ENCODE results near the gene LRG1.

Gene LRG1

DNA sequence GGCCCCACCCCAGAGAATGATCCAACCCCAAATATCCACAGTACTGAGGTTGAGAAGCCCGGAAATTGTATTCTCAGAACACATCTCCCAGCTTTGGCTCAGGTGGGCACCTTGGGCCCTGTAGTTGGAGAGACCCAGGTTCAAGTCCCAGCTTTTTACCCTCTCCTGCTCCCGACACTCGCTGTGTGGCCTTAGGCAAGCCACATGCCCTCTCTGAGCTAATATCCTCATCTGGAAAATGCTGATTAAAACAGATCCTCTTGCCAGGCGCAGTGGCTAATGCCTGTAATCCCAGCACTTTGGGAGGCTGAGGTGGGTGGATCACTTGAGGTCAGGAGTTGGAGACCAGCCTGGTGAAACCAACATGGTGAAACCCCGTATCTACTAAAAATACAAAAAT, 24.1 kb downstream of the LRG1 start (continued):
- TF ChIP-seq, protein P1, sequence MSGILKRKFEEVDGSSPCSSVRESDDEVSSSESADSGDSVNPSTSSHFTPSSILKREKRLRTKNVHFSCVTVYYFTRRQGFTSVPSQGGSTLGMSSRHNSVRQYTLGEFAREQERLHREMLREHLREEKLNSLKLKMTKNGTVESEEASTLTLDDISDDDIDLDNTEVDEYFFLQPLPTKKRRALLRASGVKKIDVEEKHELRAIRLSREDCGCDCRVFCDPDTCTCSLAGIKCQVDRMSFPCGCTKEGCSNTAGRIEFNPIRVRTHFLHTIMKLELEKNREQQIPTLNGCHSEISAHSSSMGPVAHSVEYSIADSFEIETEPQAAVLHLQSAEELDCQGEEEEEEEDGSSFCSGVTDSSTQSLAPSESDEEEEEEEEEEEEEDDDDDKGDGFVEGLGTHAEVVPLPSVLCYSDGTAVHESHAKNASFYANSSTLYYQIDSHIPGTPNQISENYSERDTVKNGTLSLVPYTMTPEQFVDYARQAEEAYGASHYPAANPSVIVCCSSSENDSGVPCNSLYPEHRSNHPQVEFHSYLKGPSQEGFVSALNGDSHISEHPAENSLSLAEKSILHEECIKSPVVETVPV (CRISPR knock-in tag; IDR thresholded peaks at IDR 0.05) = no peak
- TF ChIP-seq PPARA (CRISPR knock-in tag; IDR thresholded peaks at IDR 0.05; ENCODE audit: borderline replicate concordance) (no peak), ZNF565 (CRISPR knock-in tag; conservative IDR thresholded peaks at IDR 0.05; ENCODE audit: low read depth) (no peak), ZFP30 (CRISPR knock-in tag; IDR thresholded peaks at IDR 0.05) (no peak)

DNA sequence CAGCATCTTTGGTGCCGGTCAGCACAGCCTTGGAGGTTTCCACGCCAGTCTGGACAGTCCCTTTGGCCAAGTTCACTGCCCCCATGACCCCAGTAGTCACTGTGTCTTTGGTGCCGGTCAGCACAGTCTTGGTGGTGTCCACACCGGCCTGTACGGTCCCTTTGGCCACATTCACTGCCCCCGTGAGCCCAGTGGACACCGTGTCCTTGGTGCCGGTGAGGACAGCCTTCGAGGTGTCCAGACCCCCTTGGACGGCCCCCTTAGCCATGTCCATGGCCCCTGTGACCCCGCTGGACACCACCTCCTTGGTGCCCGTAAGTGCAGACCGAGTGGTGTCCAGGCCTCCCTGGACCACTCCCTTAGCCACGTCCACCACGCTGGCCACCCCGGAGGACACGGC, 26.6 kb downstream of the LRG1 start:
- no peak for TF ChIP-seq ZFP30 (CRISPR knock-in tag; IDR thresholded peaks at IDR 0.05)
- TF ChIP-seq PPARA (CRISPR knock-in tag; IDR thresholded peaks at IDR 0.05; ENCODE audit: borderline replicate concordance) = no peak
- no peak for TF ChIP-seq CSDC2 (CRISPR knock-in tag; IDR thresholded peaks at IDR 0.05)
- TF ChIP-seq ZC3H10 (CRISPR knock-in tag; IDR thresholded peaks at IDR 0.05) = no peak
- no peak for TF ChIP-seq TOX (CRISPR knock-in tag; IDR thresholded peaks at IDR 0.05; ENCODE audit: borderline replicate concordance)
- no peak for TF ChIP-seq ARNTL (CRISPR knock-in tag; IDR thresholded peaks at IDR 0.05; ENCODE audit: borderline replicate concordance, low read depth)
- no peak for ATAC-seq

DNA sequence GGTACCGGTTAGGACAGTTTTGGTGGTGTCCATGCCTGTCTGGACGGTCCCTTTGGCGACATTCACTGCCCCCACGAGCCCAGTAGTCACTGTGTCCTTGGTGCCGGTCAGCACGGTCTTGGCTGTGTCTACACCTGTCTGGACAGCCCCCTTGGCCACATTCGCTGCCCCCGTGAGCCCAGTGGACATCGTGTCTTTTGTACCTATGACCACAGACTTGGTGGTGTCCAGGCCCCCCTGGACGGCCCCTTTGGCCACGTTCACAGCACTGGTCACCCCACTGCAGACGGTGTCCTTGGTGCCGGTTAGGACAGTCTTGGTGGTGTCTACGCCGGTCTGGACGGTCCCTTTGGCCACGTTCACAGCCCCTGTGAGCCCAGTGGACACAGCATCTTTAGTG, 27.8 kb downstream of the LRG1 start:
- TF ChIP-seq ZNF565 (CRISPR knock-in tag; conservative IDR thresholded peaks at IDR 0.05; ENCODE audit: low read depth) = no peak
- no peak for TF ChIP-seq TCF4 (CRISPR knock-in tag; IDR thresholded peaks at IDR 0.05; ENCODE audit: borderline replicate concordance)
- no peak for TF ChIP-seq BACH2 (CRISPR knock-in tag; IDR thresholded peaks at IDR 0.05; ENCODE audit: borderline replicate concordance)
- no peak for TF ChIP-seq OSR1 (CRISPR knock-in tag; IDR thresholded peaks at IDR 0.05)
- no peak for TF ChIP-seq ZNF70 (CRISPR knock-in tag; IDR thresholded peaks at IDR 0.05)
- TF ChIP-seq ARNTL (CRISPR knock-in tag; IDR thresholded peaks at IDR 0.05; ENCODE audit: borderline replicate concordance, low read depth) = no peak
- no peak for TF ChIP-seq GLIS3 (CRISPR knock-in tag; IDR thresholded peaks at IDR 0.05)
- no peak for TF ChIP-seq TOX (CRISPR knock-in tag; IDR thresholded peaks at IDR 0.05; ENCODE audit: borderline replicate concordance)
- TF ChIP-seq, protein P2, sequence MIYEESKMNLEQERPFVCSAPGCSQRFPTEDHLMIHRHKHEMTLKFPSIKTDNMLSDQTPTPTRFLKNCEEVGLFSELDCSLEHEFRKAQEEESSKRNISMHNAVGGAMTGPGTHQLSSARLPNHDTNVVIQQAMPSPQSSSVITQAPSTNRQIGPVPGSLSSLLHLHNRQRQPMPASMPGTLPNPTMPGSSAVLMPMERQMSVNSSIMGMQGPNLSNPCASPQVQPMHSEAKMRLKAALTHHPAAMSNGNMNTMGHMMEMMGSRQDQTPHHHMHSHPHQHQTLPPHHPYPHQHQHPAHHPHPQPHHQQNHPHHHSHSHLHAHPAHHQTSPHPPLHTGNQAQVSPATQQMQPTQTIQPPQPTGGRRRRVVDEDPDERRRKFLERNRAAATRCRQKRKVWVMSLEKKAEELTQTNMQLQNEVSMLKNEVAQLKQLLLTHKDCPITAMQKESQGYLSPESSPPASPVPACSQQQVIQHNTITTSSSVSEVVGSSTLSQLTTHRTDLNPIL (CRISPR knock-in tag; IDR thresholded peaks at IDR 0.05; ENCODE audit: low read depth) = no peak
- TF ChIP-seq ZC3H10 (CRISPR knock-in tag; IDR thresholded peaks at IDR 0.05) = no peak
- no peak for TF ChIP-seq ZFP30 (CRISPR knock-in tag; IDR thresholded peaks at IDR 0.05)
- no peak for TF ChIP-seq ZNF8 (CRISPR knock-in tag; IDR thresholded peaks at IDR 0.05)
- TF ChIP-seq ESRRG (CRISPR knock-in tag; IDR thresholded peaks at IDR 0.05) = no peak
- no peak for TF ChIP-seq SNAI2 (CRISPR knock-in tag; IDR thresholded peaks at IDR 0.05)
- no peak for TF ChIP-seq PPARA (CRISPR knock-in tag; IDR thresholded peaks at IDR 0.05; ENCODE audit: borderline replicate concordance)
- TF ChIP-seq, protein P3, sequence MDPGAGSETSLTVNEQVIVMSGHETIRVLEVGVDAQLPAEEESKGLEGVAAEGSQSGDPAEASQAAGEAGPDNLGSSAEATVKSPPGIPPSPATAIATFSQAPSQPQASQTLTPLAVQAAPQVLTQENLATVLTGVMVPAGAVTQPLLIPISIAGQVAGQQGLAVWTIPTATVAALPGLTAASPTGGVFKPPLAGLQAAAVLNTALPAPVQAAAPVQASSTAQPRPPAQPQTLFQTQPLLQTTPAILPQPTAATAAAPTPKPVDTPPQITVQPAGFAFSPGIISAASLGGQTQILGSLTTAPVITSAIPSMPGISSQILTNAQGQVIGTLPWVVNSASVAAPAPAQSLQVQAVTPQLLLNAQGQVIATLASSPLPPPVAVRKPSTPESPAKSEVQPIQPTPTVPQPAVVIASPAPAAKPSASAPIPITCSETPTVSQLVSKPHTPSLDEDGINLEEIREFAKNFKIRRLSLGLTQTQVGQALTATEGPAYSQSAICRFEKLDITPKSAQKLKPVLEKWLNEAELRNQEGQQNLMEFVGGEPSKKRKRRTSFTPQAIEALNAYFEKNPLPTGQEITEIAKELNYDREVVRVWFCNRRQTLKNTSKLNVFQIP (CRISPR knock-in tag; IDR thresholded peaks at IDR 0.05; ENCODE audit: borderline replicate concordance, low read depth) = no peak
- no peak for TF ChIP-seq RARB (CRISPR knock-in tag; IDR thresholded peaks at IDR 0.05)
- ATAC-seq = no peak; the same call in 2 of the 3 replicates

DNA sequence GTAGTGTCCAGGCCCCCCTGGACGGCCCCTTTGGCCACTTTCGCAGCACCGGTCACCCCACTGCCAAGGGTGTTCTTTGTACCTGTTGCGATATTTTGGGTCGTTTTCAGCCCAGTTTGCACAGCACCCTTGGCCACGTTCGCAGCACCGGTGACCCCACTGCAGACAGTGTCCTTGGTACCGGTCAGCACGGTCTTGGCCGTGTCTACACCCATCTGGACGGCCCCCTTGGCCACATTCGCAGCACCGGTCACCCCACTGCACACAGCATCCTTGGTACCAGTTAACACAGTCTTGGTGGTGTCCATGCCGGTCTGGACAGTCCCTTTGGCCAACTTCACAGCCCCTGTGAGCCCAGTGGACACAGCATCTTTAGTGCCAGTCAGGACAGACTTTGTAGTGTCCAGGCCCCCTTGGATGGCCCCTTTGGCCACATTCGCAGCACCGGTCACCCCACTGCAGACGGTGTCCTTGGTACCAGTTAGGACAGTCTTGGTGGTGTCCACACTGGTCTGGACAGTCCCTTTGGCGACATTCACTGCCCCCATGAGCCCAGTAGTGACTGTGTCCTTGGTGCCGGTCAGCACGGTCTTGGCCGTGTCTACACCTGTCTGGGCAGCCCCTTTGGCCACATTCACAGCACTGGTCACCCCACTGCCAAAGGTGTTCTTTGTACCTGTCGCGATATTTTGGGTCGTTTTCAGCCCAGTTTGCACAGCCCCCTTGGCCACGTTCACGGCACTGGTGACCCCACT, 28.4 kb downstream of the LRG1 start:
- ATAC-seq = no peak; the same call in 1 of the 3 replicates
- TF ChIP-seq ESRRG (CRISPR knock-in tag; IDR thresholded peaks at IDR 0.05) (no peak), BACH2 (CRISPR knock-in tag; IDR thresholded peaks at IDR 0.05; ENCODE audit: borderline replicate concordance) (no peak), ZNF8 (CRISPR knock-in tag; IDR thresholded peaks at IDR 0.05) (no peak), RARB (CRISPR knock-in tag; IDR thresholded peaks at IDR 0.05) (no peak), ARNTL (CRISPR knock-in tag; IDR thresholded peaks at IDR 0.05; ENCODE audit: borderline replicate concordance, low read depth) (no peak), TCF4 (CRISPR knock-in tag; IDR thresholded peaks at IDR 0.05; ENCODE audit: borderline replicate concordance) (no peak), ZNF70 (CRISPR knock-in tag; IDR thresholded peaks at IDR 0.05) (no peak), OSR1 (CRISPR knock-in tag; IDR thresholded peaks at IDR 0.05) (no peak), SNAI2 (CRISPR knock-in tag; IDR thresholded peaks at IDR 0.05) (no peak), ZC3H10 (CRISPR knock-in tag; IDR thresholded peaks at IDR 0.05) (no peak), ZNF565 (CRISPR knock-in tag; conservative IDR thresholded peaks at IDR 0.05; ENCODE audit: low read depth) (no peak), ZFP3 (CRISPR knock-in tag; IDR thresholded peaks at IDR 0.05) (no peak), PPARA (CRISPR knock-in tag; IDR thresholded peaks at IDR 0.05; ENCODE audit: borderline replicate concordance) (no peak), GLIS3 (CRISPR knock-in tag; IDR thresholded peaks at IDR 0.05) (no peak), ISL1 (CRISPR knock-in tag; IDR thresholded peaks at IDR 0.05) (no peak), TOX (CRISPR knock-in tag; IDR thresholded peaks at IDR 0.05; ENCODE audit: borderline replicate concordance) (no peak)
- TF ChIP-seq, protein P1 (CRISPR knock-in tag; IDR thresholded peaks at IDR 0.05) = no peak
- TF ChIP-seq, protein P4, sequence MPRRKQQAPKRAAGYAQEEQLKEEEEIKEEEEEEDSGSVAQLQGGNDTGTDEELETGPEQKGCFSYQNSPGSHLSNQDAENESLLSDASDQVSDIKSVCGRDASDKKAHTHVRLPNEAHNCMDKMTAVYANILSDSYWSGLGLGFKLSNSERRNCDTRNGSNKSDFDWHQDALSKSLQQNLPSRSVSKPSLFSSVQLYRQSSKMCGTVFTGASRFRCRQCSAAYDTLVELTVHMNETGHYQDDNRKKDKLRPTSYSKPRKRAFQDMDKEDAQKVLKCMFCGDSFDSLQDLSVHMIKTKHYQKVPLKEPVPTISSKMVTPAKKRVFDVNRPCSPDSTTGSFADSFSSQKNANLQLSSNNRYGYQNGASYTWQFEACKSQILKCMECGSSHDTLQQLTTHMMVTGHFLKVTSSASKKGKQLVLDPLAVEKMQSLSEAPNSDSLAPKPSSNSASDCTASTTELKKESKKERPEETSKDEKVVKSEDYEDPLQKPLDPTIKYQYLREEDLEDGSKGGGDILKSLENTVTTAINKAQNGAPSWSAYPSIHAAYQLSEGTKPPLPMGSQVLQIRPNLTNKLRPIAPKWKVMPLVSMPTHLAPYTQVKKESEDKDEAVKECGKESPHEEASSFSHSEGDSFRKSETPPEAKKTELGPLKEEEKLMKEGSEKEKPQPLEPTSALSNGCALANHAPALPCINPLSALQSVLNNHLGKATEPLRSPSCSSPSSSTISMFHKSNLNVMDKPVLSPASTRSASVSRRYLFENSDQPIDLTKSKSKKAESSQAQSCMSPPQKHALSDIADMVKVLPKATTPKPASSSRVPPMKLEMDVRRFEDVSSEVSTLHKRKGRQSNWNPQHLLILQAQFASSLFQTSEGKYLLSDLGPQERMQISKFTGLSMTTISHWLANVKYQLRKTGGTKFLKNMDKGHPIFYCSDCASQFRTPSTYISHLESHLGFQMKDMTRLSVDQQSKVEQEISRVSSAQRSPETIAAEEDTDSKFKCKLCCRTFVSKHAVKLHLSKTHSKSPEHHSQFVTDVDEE (CRISPR knock-in tag; IDR thresholded peaks at IDR 0.05) = no peak
- TF ChIP-seq, protein P5, sequence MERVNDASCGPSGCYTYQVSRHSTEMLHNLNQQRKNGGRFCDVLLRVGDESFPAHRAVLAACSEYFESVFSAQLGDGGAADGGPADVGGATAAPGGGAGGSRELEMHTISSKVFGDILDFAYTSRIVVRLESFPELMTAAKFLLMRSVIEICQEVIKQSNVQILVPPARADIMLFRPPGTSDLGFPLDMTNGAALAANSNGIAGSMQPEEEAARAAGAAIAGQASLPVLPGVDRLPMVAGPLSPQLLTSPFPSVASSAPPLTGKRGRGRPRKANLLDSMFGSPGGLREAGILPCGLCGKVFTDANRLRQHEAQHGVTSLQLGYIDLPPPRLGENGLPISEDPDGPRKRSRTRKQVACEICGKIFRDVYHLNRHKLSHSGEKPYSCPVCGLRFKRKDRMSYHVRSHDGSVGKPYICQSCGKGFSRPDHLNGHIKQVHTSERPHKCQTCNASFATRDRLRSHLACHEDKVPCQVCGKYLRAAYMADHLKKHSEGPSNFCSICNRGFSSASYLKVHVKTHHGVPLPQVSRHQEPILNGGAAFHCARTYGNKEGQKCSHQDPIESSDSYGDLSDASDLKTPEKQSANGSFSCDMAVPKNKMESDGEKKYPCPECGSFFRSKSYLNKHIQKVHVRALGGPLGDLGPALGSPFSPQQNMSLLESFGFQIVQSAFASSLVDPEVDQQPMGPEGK (CRISPR knock-in tag; IDR thresholded peaks at IDR 0.05; ENCODE audit: borderline replicate concordance) = no peak
